ENCODE data around the gene TMEM255B. TPM values are rescaled to one million over a fixed set of nuclear protein-coding genes. Genes with fewer than 3 reads are reported as not detected.

Gene TMEM255B
- total and polyA plus RNA-seq, 2 donors (not counting 3 experiments of a cell fraction or from before 2014, with no cell fraction given) = 105 to 121 TPM

DNA sequence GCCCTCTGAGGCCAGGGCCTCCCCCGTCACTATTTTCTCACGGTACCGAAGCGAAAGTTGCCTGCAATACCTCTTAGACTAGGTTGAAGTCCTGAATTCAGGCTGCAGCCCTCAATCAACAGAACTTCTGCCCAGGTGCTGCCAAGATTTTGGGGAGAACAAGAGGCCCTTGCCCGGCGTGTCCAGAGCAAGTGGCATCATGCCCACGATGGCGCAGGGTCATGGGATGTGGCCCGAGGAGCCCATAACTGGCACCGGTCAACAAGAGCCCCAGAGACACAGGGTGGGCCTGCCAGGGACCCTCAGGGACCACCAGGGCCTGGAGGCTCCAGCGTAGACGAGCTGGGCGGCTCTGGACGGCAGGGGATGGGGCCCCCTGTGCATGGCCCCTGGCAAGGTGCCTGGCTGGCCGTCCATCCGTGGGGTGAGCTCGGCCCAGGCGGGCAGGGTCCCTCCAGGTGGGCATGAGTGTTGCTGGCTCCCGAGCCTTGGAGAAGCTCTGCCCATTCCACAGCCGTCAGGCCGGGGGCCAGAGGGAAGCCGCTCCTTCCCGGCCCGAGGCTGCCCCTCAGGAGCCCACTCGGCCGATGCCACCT lies 59.8 kb downstream of the TMEM255B start:
- BruUV-seq (replicated peaks) = no TSS peak
- intact Hi-C loops (cut with micrococcal nuclease) = loop anchor here (5.0 kb wide), 1 partner anchor 299 kb away; no protein-coding TSS in a partner anchor
- no peaks in the 10 kb centered on the region for H3K9me3 ChIP-seq (replicated peaks; ENCODE audit: control insufficient read depth, insufficient read depth, low read length)
- H2AFZ ChIP-seq (ENCODE audit: low read depth, low read length) = no peak overlapping the region
- no peaks in the 10 kb centered on the region for H3K9me1 ChIP-seq (replicated peaks; ENCODE audit: control insufficient read depth, extremely low read depth, insufficient read depth, low read length)
- H3K36me3 ChIP-seq (ENCODE audit: control insufficient read depth in 2 of 2, extremely low read depth in 1 of 2, insufficient read depth in 2 of 2, low read length in 2 of 2) = peaks cover 0 to 11% of the 10 kb centered on the region in 2 experiments
- H3K4me3 ChIP-seq (replicated peaks in 1 of 3; ENCODE audit: insufficient read depth in 1 of 3, low read depth in 1 of 3, low read length in 3 of 3) = no peak overlapping the region
- FAIRE-seq (no peak), DNase-seq (ENCODE audit: low read depth, low spot score) (no peak)
- peaks cover 6% of the 10 kb centered on the region for H3K4me1 ChIP-seq (ENCODE audit: control insufficient read depth, extremely low read depth, insufficient read depth, low read length)
- H3K4me2 ChIP-seq (ENCODE audit: insufficient read depth, low read length) = no peak overlapping the region
- no peaks in the 10 kb centered on the region for H3K27me3 ChIP-seq (ENCODE audit: control insufficient read depth in 2 of 2, insufficient read depth in 2 of 2, low read length in 2 of 2)
- no peaks in the 10 kb centered on the region for H3K79me2 ChIP-seq (ENCODE audit: control insufficient read depth, insufficient read depth, low read length)
- no peak overlapping the region for H3K27ac ChIP-seq (ENCODE audit: insufficient read depth, low read depth, low read length)
- POLR2A ChIA-PET = no interaction called here
- H3K9ac ChIP-seq (replicated peaks; ENCODE audit: extremely low read depth, insufficient read depth, low read length) = no peak overlapping the region
- no peaks in the 10 kb centered on the region for H4K20me1 ChIP-seq (replicated peaks; ENCODE audit: control insufficient read depth, extremely low read depth, insufficient read depth, low read length)
- dilution Hi-C loops (cut with MboI; ENCODE audit: extremely low pct_ligation_motif_present, low sequenced_read_pairs) = no loop called here
- CTCF ChIA-PET = interaction anchor here (3.1 to 5.4 kb wide), 2 partner anchors 85 to 128 kb away, joined by 12 to 21 read pairs; no protein-coding TSS in a partner anchor
- TF ChIP-seq POLR2A (IDR thresholded peaks at IDR 0.05; ENCODE audit: low read depth, low read length) = no peak
- TF ChIP-seq, protein P1, sequence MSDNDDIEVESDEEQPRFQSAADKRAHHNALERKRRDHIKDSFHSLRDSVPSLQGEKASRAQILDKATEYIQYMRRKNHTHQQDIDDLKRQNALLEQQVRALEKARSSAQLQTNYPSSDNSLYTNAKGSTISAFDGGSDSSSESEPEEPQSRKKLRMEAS (IDR thresholded peaks at IDR 0.05; ENCODE audit: insufficient read depth, insufficient read length) = no peak
- no peak for TF ChIP-seq MYC (IDR thresholded peaks at IDR 0.05; ENCODE audit: low read depth, low read length)
- TF ChIP-seq POLR2AphosphoS5 (IDR thresholded peaks at IDR 0.05; ENCODE audit: insufficient read depth, low read depth, low read length) = no peak
- TF ChIP-seq GATA2 (IDR thresholded peaks at IDR 0.05; ENCODE audit: insufficient read depth, insufficient read length, low read depth, low read length) = no peak
- TF ChIP-seq JUN (IDR thresholded peaks at IDR 0.05; ENCODE audit: borderline replicate concordance, insufficient read depth, insufficient read length, low read depth) = no peak
- TF ChIP-seq EZH2 (IDR thresholded peaks at IDR 0.05; ENCODE audit: borderline replicate concordance, low read depth, low read length, severe bottlenecking) = no peak
- TF ChIP-seq FOS (IDR thresholded peaks at IDR 0.05; ENCODE audit: borderline replicate concordance, insufficient read depth, low read length) = no peak
- TF ChIP-seq CTCF (IDR thresholded peaks at IDR 0.05; ENCODE audit: extremely low read depth in 1 of 2, insufficient read depth in 1 of 2, low read depth in 1 of 2, low read length in 2 of 2) = no peak
